GM08714 (cell line): Measurements from ENCODE around the gene TICAM2.

ENCODE experiments used
- H3K4me3 ChIP-seq: fragments of 200-500 bp; sonication (Bioruptor generic); 2 replicates; pipeline ENCODE4 v1.5.1; 2014; ENCODE audit warnings: mild to moderate bottlenecking, low read length, inconsistent platforms
- ZNF274 ChIP-seq: IDR thresholded peaks from 2 replicates; pipeline ENCODE4 v1.6.1; 2012; ENCODE audit warnings: mild to moderate bottlenecking, low read depth, low read length

Gene TICAM2

DNA sequence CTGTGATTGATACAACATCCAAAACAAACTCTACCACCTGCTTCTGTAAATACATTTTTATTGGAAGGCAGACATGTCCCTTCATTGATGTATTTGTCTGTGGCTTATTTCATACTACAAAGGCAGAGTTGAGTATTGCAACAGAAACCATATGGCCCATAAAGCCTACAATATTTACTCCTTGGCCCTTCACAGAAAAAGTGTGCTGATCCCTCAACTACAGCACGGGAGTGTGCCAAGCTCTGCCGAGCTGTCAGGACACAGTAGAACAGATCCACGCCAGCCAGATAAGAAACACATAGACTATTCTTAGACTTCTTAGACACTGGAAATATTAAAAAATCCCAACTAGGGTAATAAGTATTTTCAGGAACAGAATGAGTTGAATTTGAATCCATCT lies 13.2 kb downstream of the TICAM2 start:
- no peak overlapping the region for H3K4me3 ChIP-seq
- TF ChIP-seq ZNF274: no peak

DNA sequence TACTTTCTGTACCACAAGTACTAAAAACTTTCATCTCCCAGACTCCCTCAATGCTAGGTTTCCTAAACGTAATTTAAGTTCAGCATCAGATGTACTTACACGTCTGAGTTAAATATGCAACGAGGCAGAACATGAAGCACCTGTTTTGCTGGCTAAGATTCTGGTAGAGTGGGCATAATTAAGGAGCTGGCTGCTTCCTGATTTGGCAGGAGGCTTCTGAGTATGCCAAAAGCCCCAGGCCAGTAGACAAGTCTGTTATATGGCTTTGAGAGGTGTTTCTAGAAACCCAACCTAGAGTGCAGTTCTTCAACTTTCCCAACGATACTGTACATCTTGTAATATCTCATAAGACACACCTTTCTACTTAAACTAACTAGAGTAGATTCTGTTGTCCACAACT lies 13.6 kb downstream of the TICAM2 start:
- H3K4me3 ChIP-seq: no peak overlapping the region
- no peak for TF ChIP-seq ZNF274

DNA sequence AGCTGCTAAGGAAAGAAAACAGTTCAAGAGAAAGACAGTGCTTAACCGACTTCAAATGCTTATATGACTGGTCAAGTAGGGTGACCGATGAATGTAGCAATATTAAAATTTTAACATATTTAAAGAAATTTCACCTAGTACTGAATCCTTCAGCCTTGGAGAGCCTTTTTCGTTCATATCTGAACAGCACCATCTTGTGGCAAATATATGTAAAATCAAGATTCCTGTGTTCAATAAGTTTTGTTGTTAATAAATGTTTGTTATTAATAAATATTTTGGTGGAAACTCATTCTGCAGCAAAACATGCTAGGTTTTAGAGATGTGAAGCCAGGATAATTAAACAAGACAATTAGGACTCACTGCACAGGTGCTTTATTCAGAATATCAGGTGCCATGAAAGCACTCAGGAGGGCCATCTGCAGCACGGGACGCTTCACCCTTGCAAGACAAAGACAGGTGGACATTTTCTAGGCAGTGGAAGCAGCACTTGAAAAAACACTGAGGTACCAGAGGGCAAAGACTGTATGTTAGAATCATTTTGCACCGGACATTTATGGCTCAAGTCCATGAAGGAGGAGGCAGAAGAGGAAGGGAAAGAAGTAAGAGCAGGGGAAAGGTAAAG lies 15.6 kb downstream of the TICAM2 start:
- TF ChIP-seq ZNF274: no peak
- H3K4me3 ChIP-seq: no peak overlapping the region

DNA sequence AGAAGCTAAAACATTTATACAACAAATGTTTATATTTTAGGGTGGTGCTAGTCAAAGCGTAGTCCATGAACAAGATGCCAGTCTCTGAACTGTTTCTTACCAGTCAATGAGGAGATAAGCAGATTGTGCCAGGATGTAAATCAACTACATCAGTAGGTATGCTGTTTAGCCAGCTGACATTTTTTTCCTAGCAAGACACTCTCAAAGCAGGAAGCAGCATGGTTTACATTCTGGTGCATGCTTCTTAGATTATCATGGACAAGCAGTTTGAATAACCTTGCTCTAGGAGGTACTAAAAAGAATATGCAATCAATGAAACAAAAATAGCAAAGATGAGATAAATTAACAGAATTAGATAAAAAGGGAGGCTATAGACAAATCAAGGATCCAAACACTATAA lies 17.0 kb downstream of the TICAM2 start:
- no peak overlapping the region for H3K4me3 ChIP-seq
- TF ChIP-seq ZNF274: no peak

DNA sequence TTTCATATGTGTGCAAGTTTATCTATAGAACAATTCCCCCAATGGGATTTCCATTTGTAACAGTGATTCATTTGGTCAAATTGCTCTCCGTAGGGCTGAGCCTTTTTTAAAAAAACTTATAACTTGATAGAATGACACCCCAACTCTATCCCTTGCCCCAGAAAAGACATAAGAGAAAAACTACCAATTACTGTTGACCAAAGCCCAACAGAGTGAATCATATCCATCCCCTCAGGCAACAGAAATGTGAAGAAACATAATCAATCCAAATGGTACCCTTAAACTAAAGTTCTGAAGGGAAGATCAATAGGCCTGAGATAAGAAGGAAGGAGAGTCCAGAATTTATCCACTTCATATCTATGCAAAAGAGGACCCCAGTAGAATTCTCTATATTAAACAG lies 17.8 kb downstream of the TICAM2 start:
- H3K4me3 ChIP-seq: no peak overlapping the region
- no peak for TF ChIP-seq ZNF274

DNA sequence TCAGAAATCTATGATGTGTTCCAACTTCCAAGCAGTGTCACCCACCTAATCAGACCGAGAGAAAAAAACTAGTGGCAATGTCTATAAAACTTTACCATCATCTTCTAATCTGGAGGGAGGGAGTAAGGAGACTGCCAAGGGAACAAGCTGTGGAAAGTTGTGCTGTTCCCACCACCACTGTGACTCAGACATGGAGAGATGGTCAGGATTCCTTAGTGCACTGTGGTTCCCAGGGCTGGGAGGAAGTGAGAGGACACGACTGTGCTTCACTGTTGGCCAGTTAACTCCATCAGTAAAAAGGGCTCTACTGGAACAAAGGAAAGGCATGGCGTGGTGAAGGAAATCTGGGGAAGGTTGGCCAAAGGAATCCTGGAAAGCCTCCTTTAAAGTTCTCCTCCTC lies 18.8 kb downstream of the TICAM2 start:
- no peak for TF ChIP-seq ZNF274
- no peak overlapping the region for H3K4me3 ChIP-seq

DNA sequence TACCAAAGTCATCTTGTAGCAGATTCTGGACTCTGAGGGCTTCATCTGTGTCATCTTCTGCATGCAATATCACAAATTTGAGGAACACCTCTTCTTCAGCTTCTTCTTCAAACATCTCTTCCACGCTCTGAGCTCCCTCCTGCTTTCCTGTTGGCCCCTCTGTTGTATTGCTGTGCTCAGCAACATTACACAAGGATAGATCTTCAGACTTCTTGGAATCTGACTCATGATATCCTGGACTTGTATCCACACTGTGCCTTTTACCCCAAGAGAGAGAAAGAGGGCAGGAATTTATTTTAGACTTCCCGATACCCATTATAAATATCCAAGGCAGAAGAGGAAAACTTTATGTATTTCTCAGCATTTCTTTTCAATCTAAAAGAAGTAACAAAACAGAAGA lies 21.3 kb downstream of the TICAM2 start:
- no peak overlapping the region for H3K4me3 ChIP-seq
- TF ChIP-seq ZNF274: no peak

DNA sequence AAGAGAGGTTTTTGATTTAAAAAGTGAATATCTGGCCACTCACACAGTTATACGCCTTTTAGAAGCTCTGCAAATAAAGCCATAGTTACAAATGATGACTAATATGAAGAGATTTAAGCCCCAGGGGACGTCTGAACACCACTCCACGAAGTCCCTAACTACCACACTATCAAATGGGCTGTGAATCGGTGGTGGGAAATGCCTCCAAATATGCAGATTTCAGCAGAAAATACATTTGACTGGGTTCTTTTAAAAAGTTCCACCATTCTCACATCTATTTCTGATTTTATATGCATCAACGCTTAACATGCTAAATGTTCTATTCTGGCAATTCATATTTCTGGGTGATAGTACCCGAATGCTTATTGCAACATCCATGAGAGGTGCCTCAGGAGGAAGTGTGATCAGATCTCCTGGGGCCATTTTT lies 22.5 kb downstream of the TICAM2 start:
- no peak for TF ChIP-seq ZNF274
- no peak overlapping the region for H3K4me3 ChIP-seq

DNA sequence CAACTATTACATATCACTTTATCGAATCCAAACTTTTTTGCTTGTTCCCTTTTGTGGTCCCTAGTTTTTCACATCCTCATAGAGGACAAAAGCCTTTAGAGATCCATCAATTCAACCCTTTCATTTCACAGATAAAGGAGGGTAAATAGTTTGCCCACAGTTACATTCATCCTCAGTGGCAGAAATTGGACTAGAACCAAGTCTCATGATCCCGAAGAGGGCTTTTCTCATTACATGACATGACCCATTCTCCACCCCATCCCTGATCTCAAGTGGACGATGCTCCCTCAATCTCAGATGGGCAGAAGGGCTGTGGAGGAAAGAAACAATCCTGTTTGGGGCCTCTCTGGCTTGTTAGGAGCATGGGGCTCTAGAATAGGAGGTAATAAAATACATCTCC lies 23.1 kb downstream of the TICAM2 start:
- TF ChIP-seq ZNF274: no peak
- H3K4me3 ChIP-seq: no peak overlapping the region; the same call in 1 of the 2 replicates

DNA sequence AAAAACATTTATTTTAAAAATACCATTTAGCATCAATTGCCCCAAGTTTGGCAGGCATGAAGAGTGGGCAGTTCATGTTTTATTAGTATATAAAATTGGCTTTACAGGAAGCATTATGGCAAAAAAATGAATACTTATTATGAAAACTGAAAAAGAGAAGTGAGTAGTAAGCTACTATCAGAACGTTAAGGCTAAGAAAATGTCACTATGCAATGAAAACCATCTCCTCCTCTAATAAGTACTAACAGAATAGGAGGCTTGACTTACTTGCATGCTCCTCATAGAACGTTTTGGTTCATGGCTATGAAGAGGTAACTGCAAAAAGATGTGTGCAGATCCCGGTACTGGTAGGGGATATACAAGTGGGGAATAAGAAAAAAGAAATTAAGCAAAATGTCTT lies 23.6 kb downstream of the TICAM2 start:
- no peak overlapping the region for H3K4me3 ChIP-seq
- TF ChIP-seq ZNF274: no peak

DNA sequence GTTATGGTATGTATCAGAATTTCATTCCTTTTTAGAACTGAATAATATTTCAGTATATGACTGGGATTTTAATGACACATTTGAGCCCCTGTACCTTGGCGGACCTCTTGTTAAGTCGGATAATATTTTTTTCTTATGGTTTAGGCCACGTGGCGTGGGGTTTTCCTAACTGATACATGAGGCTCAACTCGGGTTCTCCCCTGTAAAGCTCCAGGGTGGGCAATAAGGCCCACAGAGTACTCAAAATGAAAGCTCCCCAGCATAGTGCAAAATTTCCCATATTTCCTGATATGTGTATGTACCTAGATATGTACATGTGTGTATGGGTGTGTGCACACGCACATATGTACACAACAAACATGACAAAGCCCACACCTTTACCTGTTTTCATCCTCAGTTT lies 24.5 kb downstream of the TICAM2 start:
- TF ChIP-seq ZNF274: no peak
- no peak overlapping the region for H3K4me3 ChIP-seq

DNA sequence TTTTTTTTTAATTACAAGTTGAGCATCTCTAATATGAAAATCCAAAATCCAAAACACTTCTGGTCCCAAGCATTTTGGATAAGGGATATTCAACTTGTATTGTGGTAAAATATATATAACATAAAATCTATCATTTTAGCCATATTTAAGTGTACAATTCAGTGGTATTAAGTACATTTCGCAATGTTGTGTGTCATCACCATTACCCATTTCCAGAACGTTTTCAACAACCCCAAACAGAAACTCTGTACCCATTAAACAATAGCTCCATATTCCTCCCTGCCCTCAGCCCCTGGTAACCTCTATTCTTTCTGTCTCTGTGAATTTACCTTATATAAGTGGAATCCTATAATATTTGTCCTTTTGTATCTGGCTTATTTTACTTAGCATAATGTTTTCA lies 24.9 kb downstream of the TICAM2 start:
- no peak overlapping the region for H3K4me3 ChIP-seq
- TF ChIP-seq ZNF274: no peak

DNA sequence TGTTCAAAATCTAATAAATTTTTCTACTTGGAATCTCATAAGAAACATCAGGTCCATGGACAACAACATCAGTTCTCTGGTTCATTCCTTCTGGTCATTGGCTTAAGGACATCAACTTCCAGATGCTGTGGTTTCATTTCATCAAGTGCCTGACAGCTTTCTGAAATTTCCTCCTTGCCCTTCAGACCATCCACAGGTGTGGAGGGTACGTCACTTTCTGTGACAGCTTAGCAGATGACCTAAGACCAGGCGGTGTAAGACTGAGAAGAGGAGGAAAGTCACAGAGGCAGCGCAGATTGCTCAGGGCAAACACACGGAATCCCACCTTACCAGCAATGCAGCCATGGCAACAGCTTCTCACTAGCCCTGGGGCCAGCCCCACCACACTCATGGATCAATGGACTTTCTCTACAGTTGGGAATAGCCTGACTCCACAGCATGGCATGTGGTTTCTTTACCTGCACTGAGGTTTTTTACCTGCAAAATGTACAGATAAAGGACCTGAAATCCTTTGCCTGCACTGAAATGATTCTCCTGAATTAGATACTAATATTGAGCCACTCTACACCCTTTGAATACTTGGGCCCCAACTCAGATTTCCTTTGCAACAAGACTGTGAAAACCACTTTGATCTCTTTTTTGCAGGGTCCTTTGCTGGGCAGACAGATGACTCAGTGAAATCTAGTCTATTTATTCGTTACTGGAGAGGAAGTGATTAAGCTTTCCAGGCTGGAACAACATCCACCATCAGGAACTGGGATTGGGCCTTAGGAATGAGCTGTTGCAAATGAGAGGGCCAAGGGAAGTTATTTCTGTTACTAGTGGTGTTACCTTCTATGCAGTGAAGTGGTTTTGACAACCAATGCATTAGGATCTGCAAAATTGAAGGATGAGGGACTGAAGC lies 26.9 kb downstream of the TICAM2 start:
- no peak overlapping the region for H3K4me3 ChIP-seq
- no peak for TF ChIP-seq ZNF274

DNA sequence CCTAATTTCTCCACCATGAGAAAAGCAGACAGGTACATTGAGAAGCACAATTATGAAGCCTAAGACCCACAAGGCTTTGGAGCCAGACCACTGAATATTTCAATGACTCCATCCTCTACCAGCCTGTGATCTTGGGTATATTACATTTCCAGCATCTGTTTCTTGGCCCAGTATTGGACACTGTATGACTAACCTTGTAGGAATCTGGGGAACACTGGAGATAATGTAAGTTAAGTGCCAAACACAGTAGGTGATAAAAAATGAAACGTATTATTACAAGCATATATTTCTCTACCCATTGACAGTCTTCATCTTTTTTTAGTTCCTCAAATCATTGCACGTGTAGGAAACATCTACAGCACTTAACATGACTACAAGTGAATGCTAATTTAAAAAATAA lies 29.1 kb downstream of the TICAM2 start:
- TF ChIP-seq ZNF274: no peak
- H3K4me3 ChIP-seq: no peak overlapping the region

DNA sequence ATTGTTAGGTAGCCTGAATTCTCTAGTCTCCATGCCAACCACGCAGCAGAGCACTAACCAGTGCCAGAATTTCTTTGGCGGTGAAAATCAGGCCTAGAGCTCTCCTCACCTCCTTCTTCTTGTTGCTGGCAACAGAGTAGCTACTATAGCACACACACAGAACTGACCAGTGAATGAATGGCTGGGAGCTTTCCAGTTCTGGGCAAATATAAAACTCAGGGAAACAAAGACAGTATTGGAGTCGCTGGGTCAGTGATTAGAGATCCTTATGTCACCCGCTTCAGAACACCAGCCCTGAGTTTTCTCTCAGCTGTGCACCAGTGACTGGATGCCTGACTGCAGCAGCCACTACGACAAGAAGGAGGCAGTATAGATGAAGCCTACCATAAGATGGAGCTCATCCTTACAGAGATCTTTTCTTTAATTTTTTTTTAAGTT lies 30.8 kb downstream of the TICAM2 start:
- H3K4me3 ChIP-seq: no peak overlapping the region
- TF ChIP-seq ZNF274: no peak

DNA sequence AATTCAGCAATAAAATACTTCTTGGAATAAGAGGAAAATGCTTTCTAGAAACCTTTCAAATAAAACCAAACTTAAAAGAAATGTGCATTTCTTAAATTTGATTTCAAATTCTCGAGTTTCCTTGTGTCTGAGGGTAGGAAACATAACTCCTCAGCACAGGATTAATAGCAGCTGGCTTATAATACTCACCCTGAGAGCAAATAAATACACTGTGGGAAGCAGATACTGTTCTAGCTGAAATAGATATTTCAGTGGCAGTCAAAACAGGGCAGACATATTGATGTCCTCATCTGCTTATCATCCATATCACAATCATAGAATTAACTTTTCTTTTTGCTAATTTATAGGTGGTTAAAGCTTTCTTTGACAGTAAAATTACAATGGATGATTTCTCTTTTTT lies 33.6 kb downstream of the TICAM2 start:
- no peak for TF ChIP-seq ZNF274

More for the DNA sequence above, 33.6 kb downstream of the TICAM2 start:
- no peak overlapping the region for H3K4me3 ChIP-seq
